Cardiac muscle cell (in vitro differentiated cells and primary cell): ENCODE data around the gene RCSD1. TPM values are rescaled to one million over a fixed set of nuclear protein-coding genes. Genes with fewer than 3 reads are reported as not detected.

Source experiments
- DNase-seq, 2 donors: peaks; one replicate each; pipeline versions ENCODE4 v3.0.0 to v3.0.0-alpha.2; 2010 to 2017; ENCODE audit warnings: low read depth in 1 of 2, low spot score in 1 of 2
- H3K27ac ChIP-seq: fragments of 200-600 bp; sonication (generic); 2 replicates; pipeline ENCODE4 v1.5.1; 2016
- H3K27me3 ChIP-seq: fragments of 200-600 bp; sonication (generic); 2 replicates; pipeline ENCODE4 v1.6.0; 2016; ENCODE audit warnings: control low read depth
- H3K36me3 ChIP-seq: fragments of 200-600 bp; sonication (generic); 2 replicates; pipeline ENCODE4 v1.5.1; 2016; ENCODE audit warnings: control low read depth
- H3K4me1 ChIP-seq: fragments of 200-600 bp; sonication (generic); 2 replicates; pipeline ENCODE4 v1.8.1; 2017; ENCODE audit warnings: low read depth, mild to moderate bottlenecking, mixed run types
- H3K4me3 ChIP-seq: fragments of 200-600 bp; sonication (generic); 2 replicates; pipeline ENCODE4 v1.5.1; 2016; ENCODE audit warnings: mild to moderate bottlenecking
- H3K9me3 ChIP-seq: fragments of 200-600 bp; sonication (generic); 2 replicates; pipeline ENCODE4 v1.5.1; 2017; ENCODE audit warnings: low read depth, mild to moderate bottlenecking, control low read depth
- polyA plus RNA-seq: library from polyadenylated mRNA; unstranded; fragments of >200 nt; fragmentation: Nextera tagmentation; extraction: Ambion mirVana; gene quantifications from 2 replicates; pipeline ENCODE4 v1.2.1, GENCODE V29; 2016
- total RNA-seq: library from RNA; depleted of rRNA; stranded (reverse); fragments of >200 nt; gene quantifications from 2 replicates; pipeline ENCODE4 v1.2.3, GENCODE V29; 2016
- TF ChIP-seq, protein P1 (sequence below): IDR thresholded peaks from 2 replicates; pipeline ENCODE4 v1.5.1; 2012; ENCODE audit warnings: low read depth, mild to moderate bottlenecking, low read length

RCSD1 gene
- total and polyA plus RNA-seq, 2 experiments from 2014 or later, result 77.3 to 317 TPM

DNA sequence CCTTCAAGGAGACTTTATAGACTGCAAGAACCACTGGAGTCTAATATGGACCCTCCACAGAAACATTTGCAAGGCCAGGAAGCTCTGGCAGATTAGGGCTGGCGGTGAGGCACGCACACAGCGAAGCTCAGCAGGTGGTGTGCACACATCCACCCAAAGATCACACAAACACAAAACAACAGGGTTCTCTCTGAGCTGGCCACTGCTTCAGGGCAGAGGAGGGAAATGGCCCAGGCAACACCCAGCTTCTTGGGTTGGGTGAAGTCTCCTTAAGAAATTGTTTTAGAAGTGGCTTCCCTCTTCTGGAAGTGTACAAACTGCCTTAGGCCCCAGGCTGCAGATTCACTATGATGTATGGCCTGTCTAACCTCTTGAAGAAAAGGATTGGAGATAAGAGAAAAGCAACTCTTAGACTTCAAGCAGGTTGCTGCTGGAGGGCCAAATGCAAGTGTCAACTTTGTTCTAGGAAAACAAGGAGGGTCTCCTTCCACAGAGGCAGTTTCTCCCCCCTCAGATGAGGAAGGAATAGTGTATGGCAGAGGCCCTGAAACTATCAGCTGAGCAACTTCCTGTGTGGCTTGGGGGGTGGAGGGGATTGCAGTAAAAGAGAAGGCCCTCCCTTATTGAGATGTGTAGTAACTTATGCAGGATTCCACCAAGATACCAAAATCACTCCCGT is 2.0 kb downstream of the RCSD1 start:
- Histone ChIP-seq H3K27me3 (no peaks in the 10 kb centered on the region), H3K4me1 (peaks cover 71% of the 10 kb centered on the region), H3K4me3 (peak overlapping the region; percentile 92), H3K9me3 (no peaks in the 10 kb centered on the region), H3K36me3 (peaks cover 5% of the 10 kb centered on the region), H3K27ac (peak overlapping the region; percentile 99)
- peak in 1 of 2 donors; percentile 66 for DNase-seq
- TF ChIP-seq, protein P1, sequence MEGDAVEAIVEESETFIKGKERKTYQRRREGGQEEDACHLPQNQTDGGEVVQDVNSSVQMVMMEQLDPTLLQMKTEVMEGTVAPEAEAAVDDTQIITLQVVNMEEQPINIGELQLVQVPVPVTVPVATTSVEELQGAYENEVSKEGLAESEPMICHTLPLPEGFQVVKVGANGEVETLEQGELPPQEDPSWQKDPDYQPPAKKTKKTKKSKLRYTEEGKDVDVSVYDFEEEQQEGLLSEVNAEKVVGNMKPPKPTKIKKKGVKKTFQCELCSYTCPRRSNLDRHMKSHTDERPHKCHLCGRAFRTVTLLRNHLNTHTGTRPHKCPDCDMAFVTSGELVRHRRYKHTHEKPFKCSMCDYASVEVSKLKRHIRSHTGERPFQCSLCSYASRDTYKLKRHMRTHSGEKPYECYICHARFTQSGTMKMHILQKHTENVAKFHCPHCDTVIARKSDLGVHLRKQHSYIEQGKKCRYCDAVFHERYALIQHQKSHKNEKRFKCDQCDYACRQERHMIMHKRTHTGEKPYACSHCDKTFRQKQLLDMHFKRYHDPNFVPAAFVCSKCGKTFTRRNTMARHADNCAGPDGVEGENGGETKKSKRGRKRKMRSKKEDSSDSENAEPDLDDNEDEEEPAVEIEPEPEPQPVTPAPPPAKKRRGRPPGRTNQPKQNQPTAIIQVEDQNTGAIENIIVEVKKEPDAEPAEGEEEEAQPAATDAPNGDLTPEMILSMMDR, result no peak

DNA sequence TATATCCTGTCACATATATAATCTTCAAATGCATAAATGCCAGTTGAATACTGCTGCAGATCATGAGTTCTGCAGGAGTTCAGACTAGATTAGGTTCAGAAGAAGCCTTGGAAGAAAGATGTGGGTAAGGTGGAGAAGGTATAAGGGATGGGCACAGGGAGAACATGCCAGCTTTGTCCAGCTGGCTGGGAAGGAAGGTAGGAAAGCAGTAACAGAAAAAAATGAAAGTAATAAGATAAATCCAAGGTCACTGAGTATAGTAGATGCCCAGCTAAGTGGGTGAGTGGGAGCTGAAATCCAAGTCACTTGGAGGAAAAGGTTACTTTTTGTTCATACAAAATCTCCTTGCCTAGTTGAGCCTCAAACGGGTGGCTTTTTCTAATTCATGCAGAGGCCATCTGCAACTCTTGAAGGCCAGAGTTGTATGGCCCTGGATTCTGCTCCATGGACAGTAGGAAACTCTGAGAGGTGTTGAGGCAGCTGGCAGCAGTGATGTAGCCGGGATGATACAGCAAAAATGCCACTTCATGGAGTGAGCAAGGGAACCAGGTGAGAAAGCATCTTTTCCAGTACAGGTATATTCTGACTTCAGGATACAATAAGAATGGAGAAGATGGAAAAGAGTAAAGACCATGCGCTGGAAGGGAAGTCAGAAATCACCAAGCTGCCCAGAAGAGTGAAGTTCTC is 3.4 kb downstream of the RCSD1 start:
- H3K4me3 ChIP-seq, result no peak overlapping the region
- DNase-seq, result no peak
- peaks cover 5% of the 10 kb centered on the region for H3K36me3 ChIP-seq
- peak overlapping the region; percentile 99 for H3K27ac ChIP-seq
- TF ChIP-seq, protein P1, result no peak
- no peaks in the 10 kb centered on the region for H3K27me3 ChIP-seq
- peaks cover 72% of the 10 kb centered on the region for H3K4me1 ChIP-seq
- H3K9me3 ChIP-seq, result no peaks in the 10 kb centered on the region

- DNase-seq, result no peak
- Histone ChIP-seq H3K27ac (peak overlapping the region; percentile 99), H3K4me3 (no peak overlapping the region), H3K27me3 (no peaks in the 10 kb centered on the region), H3K36me3 (peaks cover 5% of the 10 kb centered on the region), H3K4me1 (peaks cover 62% of the 10 kb centered on the region), H3K9me3 (no peaks in the 10 kb centered on the region)
- TF ChIP-seq, protein P1, result no peak
These were observed 4.4 kb downstream of the RCSD1 start for GRCh38 chr1:167634435-167634834.

- no peaks in the 10 kb centered on the region for H3K9me3 ChIP-seq
- H3K36me3 ChIP-seq, result peaks cover 5% of the 10 kb centered on the region
- no peaks in the 10 kb centered on the region for H3K27me3 ChIP-seq
- peak; percentile 84 to 93 for DNase-seq
- TF ChIP-seq, protein P1, result no peak
- H3K4me1 ChIP-seq, result peaks cover 58% of the 10 kb centered on the region
- peak overlapping the region; percentile 99 for H3K27ac ChIP-seq
- no peak overlapping the region for H3K4me3 ChIP-seq
These were observed 5.2 kb downstream of the RCSD1 start for GRCh38 chr1:167635156-167635648.

GRCh38 chr1:167635941-167636340 is 5.9 kb downstream of the RCSD1 start:
- Histone ChIP-seq H3K4me3 (peak overlapping the region; percentile 11), H3K27ac (peak overlapping the region; percentile 99), H3K36me3 (peaks cover 7% of the 10 kb centered on the region), H3K9me3 (no peaks in the 10 kb centered on the region), H3K4me1 (peaks cover 58% of the 10 kb centered on the region), H3K27me3 (no peaks in the 10 kb centered on the region)
- no peak for DNase-seq
- TF ChIP-seq, protein P1, result no peak
